ENCODE data around the gene SLX4IP. TPM values are rescaled to one million over a fixed set of nuclear protein-coding genes. Genes with fewer than 3 reads are reported as not detected.

The SLX4IP gene
- total RNA-seq, 4 donors from 2014 or later = 2.0 to 3.4 (median 3.3) TPM

DNA sequence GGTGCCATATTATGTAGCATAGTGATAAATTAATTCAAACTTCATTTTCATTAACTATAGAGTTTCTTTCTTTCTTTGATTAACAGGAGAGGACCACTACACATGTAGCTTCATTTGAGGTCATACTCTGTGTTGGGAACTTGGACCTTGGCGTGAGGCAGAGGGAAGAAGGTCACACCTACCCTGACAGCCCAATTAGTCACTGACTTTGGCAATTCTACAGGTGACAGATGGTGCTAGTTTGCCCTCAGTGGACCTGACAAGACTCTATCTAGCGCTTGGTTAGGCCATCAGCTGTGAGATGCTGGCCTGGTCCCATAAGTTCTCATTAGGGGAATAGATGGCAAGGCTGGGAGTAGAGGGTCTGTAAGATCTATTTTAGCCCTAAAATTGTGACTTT lies 14.2 kb downstream of the SLX4IP start:
- no peak for ATAC-seq (ENCODE audit: low FRiP score)
- DNase-seq (ENCODE audit: low spot score) = no peak
- TF ChIP-seq, protein P1, sequence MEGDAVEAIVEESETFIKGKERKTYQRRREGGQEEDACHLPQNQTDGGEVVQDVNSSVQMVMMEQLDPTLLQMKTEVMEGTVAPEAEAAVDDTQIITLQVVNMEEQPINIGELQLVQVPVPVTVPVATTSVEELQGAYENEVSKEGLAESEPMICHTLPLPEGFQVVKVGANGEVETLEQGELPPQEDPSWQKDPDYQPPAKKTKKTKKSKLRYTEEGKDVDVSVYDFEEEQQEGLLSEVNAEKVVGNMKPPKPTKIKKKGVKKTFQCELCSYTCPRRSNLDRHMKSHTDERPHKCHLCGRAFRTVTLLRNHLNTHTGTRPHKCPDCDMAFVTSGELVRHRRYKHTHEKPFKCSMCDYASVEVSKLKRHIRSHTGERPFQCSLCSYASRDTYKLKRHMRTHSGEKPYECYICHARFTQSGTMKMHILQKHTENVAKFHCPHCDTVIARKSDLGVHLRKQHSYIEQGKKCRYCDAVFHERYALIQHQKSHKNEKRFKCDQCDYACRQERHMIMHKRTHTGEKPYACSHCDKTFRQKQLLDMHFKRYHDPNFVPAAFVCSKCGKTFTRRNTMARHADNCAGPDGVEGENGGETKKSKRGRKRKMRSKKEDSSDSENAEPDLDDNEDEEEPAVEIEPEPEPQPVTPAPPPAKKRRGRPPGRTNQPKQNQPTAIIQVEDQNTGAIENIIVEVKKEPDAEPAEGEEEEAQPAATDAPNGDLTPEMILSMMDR (IDR thresholded peaks at IDR 0.05) = no peak

DNA sequence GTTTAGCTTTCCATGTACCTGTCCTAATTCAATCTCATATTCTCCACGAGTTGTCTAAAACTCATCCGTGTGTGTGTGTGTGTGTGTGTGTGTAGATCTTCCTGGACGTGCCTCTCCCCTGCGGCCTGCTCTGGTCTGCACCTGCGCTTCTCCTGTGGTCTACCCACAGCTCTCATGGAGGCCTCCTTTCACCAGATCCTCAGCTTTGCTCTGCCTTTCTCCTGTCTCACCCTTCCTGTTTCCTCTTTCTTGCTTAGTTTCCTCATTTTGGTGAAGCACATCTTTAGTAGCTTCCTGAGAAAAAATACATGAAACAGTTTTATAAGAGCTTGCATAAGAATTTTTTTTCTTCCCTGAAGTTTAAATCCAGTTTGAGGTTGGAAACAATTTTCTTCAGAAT lies 18.1 kb downstream of the SLX4IP start:
- no peak for ATAC-seq (ENCODE audit: low FRiP score)
- DNase-seq (ENCODE audit: low spot score) = no peak
- TF ChIP-seq, protein P1 (IDR thresholded peaks at IDR 0.05) = no peak

DNA sequence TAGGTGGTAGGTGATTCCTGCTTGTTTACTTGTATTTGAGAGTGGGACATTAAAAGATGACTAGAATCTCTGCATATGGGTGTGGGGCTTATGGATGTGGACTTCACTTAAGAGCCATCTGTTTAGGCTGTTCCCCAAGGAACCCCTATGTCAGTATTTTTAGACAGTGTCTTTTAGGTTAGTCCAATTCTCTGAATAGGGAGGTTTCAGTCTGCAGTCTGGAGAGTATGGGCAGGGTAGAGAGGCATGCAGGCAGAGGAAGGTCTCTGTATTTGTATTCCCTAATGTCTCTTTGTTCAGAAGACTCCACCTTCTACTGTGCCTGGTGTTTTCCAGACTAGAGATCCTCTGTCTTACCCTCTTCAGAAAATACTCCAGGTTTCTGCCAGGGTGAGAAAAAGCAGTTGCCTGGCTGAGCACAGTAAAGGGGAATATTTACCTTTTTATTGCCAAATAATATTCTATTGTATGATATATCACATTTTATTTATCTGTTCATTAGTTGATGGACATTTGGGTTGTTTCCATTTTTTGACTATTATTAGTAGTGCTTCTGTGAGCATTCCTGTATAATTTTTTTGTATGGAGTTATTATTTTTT lies 19.1 kb downstream of the SLX4IP start:
- TF ChIP-seq, protein P1 (IDR thresholded peaks at IDR 0.05) = no peak
- ATAC-seq (ENCODE audit: low FRiP score) (no peak), DNase-seq (ENCODE audit: low spot score) (no peak)

DNA sequence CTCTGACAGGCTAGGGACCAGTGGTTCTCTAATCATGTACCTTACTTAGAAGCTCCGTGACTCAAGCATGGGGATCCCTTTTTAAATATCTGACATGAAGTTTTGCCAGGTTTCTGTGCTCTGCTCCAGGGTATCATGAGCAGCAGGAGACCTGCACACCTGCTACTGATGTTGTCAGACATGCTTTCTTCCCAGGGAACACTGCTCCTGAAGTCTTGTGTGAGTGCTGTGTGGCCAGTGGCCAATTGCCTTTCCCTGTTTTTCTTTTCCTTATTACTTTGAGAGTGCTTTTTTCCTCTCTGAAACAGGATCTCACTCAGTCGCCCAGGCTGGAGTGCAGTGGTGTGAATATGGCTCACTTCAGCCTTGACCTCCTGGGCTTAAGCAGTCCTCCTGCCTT lies 26.4 kb downstream of the SLX4IP start:
- TF ChIP-seq, protein P1 (IDR thresholded peaks at IDR 0.05) = no peak
- DNase-seq (ENCODE audit: low spot score) (no peak), ATAC-seq (ENCODE audit: low FRiP score) (no peak)

DNA sequence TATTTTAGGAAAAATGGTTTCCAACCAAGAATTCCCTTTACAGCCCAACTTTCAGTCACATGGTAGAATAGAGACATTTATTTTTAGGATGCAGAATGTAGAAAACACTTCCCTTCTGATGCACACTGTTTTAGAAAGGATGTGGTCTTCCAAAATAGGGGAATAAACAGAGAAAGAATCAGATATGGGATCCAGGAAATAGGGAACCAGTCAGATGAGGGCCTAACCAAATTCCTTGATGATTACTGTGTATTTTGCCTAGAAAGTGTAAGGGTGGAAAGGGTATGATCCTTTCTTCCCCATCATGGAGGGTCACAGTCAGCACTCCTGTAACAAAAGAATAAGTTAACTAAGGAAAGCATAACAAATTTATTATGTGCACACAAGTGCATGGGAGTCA lies 27.4 kb downstream of the SLX4IP start:
- DNase-seq (ENCODE audit: low spot score) (no peak), ATAC-seq (ENCODE audit: low FRiP score) (no peak)
- TF ChIP-seq, protein P1 (IDR thresholded peaks at IDR 0.05) = no peak

DNA sequence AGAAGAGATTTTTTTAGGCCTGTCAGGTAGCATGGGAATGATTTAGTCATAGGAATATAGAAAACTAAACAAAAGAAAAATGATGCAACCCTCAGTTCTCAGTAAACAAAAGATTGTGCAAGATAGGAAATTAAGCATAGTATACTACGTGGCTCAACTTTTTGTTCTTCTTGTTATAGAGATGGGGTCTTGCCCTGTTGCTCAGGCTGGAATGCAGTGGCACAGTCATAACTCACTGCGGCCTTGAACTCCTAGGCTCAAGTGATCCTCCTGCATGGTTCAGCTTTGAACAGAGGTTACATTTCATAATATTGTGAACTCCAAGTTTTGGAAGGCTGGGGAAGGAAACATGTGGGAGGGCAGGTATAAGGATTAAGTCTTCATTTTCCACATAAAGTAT lies 28.5 kb downstream of the SLX4IP start:
- TF ChIP-seq, protein P1 (IDR thresholded peaks at IDR 0.05) = no peak
- ATAC-seq (ENCODE audit: low FRiP score) = no peak

DNA sequence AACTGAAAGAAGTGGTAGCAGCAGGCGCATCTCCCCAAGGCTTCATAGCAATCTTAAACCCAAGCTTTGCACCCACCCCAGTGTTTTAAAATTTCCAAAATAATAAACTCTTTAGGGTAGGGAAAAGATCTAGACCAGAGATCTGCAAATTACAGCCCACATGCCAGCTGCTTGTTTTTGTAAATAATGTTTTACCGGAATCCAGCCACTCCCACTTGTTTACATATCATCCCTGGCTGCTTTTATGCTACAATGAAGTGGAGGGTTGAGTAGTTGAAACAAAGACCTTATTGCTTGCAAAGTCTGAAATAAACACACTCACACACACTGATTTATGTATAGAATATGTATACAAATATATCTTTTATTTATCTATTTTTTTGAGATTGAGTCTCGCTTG lies 30.0 kb downstream of the SLX4IP start:
- no peak for DNase-seq (ENCODE audit: low spot score)
- TF ChIP-seq, protein P1 (IDR thresholded peaks at IDR 0.05) = no peak
- ATAC-seq (ENCODE audit: low FRiP score) = no peak

More for the DNA sequence above, 28.5 kb downstream of the SLX4IP start:
- DNase-seq (ENCODE audit: low spot score) = no peak
